ENCODE data around the gene POU6F2. TPM values are rescaled to one million over a fixed set of nuclear protein-coding genes. Genes with fewer than 3 reads are reported as not detected.
A peak's percentile ranks its signal among the peaks of the same experiment; 100 is the strongest.

The POU6F2 gene
- total RNA-seq, 4 donors from 2014 or later = 0.31 to 0.66 TPM; not detected in 2

DNA sequence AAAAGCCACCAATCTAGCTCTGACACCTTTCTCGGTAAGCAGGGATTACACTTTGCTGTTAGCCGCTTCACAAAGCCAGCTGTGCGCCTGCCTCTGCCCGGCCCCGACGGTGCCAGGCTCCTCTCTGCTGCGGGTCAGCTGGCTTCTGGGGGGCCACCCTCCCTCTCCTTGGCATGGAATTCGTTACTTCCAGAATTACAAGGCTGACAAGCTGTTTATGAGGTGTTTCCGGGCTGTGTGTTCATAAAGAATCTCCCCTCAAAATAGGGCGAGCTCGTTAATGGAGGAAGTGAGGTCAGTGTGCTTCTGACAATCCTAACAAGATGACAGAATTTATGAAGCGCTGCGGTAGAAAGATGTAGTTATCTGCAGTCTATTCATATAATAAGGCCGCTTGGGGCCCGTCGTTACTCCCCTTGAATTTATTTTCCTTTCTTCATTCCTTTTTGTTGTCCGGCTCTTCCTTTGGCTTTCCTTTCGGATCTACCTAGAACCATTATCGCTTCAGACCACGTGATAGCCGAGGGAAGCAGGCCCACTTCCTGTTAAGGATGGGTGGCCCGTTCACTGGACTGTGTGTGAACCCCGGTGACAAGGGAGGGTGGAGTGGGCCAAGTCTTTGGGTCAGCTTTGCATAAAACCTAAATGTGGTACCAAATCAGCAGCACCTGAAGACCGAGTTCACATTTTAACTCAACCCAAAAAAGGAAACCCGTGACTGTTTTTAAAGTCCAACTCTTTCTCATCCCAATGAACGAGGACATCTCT lies 315.5 kb downstream of the POU6F2 start:
- H3K27me3 ChIP-seq = peaks cover 9% of the 10 kb centered on the region
- no peaks in the 10 kb centered on the region for H3K9me3 ChIP-seq
- WGBS, 2 donors (ENCODE audit: low coverage in 1 of 2) = 69% methylated on average over 17 to 20 of the region's 26 CpGs
- no peaks in the 10 kb centered on the region for H3K4me1 ChIP-seq
- no peak overlapping the region for H3K4me3 ChIP-seq
- H3K27ac ChIP-seq = no peak overlapping the region
- no peak for TF ChIP-seq POLR2A (IDR thresholded peaks at IDR 0.05)
- TF ChIP-seq POLR2AphosphoS5 (IDR thresholded peaks at IDR 0.05) = no peak
- TF ChIP-seq EP300 (IDR thresholded peaks at IDR 0.05) = no peak
- TF ChIP-seq, protein P1, sequence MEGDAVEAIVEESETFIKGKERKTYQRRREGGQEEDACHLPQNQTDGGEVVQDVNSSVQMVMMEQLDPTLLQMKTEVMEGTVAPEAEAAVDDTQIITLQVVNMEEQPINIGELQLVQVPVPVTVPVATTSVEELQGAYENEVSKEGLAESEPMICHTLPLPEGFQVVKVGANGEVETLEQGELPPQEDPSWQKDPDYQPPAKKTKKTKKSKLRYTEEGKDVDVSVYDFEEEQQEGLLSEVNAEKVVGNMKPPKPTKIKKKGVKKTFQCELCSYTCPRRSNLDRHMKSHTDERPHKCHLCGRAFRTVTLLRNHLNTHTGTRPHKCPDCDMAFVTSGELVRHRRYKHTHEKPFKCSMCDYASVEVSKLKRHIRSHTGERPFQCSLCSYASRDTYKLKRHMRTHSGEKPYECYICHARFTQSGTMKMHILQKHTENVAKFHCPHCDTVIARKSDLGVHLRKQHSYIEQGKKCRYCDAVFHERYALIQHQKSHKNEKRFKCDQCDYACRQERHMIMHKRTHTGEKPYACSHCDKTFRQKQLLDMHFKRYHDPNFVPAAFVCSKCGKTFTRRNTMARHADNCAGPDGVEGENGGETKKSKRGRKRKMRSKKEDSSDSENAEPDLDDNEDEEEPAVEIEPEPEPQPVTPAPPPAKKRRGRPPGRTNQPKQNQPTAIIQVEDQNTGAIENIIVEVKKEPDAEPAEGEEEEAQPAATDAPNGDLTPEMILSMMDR (IDR thresholded peaks at IDR 0.05) = no peak
- H3K36me3 ChIP-seq = no peaks in the 10 kb centered on the region
- ATAC-seq = no peak

DNA sequence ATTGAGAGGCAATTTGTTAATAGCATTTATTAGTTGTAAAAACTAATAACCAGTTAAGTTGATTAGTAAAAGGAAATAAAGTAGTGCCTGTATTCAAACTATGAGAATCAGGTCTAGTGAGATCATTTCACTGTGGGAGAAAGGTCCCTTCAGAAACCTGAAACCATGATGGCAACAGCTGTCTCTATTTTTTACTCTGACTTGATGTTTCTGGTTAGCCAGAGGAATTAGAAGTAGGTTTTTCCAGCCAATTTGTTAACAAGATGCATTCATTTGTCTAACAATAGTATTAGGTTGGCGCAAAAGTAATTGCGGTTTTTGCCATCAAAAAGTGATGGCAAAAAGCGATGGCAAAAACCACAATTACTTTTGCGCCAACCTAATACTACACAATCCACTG lies 316.3 kb downstream of the POU6F2 start:
- Histone ChIP-seq H3K36me3 (no peaks in the 10 kb centered on the region), H3K9me3 (no peaks in the 10 kb centered on the region), H3K4me3 (no peak overlapping the region), H3K27me3 (peaks cover 6% of the 10 kb centered on the region), H3K4me1 (no peaks in the 10 kb centered on the region), H3K27ac (no peak overlapping the region)
- WGBS, 2 donors (ENCODE audit: low coverage in 1 of 2) = 96 to 100% methylated on average over 2 to 4 of the region's 4 CpGs
- no peak for ATAC-seq
- TF ChIP-seq POLR2A (IDR thresholded peaks at IDR 0.05) (no peak), EP300 (IDR thresholded peaks at IDR 0.05) (no peak), POLR2AphosphoS5 (IDR thresholded peaks at IDR 0.05) (no peak)
- TF ChIP-seq, protein P1 (IDR thresholded peaks at IDR 0.05) = no peak

DNA sequence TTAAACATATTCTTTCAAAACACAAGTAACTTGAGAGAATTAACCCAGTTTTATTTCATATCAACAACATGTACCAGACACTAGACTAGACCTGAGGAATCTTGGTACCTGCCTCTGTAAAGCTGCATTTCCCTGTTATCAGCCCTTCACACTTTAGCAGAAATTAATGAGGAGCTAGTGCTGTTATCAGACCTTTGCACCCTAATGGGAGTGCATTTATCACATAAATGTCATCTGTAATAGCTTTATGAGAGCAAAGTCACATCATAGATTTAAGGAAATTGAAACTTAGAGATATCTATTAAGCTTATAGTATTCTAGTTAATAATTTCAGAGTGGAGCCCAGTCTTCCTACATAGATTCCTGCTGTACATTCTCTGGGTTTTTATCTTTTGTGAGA lies 318.1 kb downstream of the POU6F2 start:
- H3K27me3 ChIP-seq = peaks cover 5% of the 10 kb centered on the region
- no peak overlapping the region for H3K27ac ChIP-seq
- H3K36me3 ChIP-seq = no peaks in the 10 kb centered on the region
- TF ChIP-seq POLR2A (IDR thresholded peaks at IDR 0.05) = no peak
- TF ChIP-seq, protein P1 (IDR thresholded peaks at IDR 0.05) = no peak
- no peaks in the 10 kb centered on the region for H3K4me1 ChIP-seq
- no peak overlapping the region for H3K4me3 ChIP-seq
- ATAC-seq = no peak
- no peaks in the 10 kb centered on the region for H3K9me3 ChIP-seq

DNA sequence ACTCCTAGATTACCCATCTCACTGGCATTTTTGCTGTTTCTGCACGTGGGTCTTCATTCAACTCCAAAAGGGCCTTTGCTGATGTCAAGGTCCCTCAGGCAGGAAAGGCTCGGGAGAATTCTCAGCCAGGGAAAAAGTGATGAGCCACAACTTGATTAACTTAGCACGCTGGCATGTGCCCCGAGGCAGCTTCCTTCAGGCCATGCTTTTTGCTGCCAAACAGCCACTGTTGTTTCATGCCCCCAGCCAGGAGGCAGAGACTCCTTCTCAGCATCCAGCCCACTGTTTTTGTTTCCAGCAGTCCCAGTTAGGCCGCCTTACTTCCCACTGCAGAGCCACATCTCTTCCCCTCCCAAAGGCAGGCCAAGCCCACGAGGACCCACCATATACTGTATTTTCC lies 322.0 kb downstream of the POU6F2 start:
- no peak overlapping the region for H3K27ac ChIP-seq
- 43 to 53% methylated on average over 4 to 6 of the region's 6 CpGs for WGBS, 2 donors (ENCODE audit: low coverage in 1 of 2)
- TF ChIP-seq EP300 (IDR thresholded peaks at IDR 0.05) = no peak
- no peak for TF ChIP-seq POLR2A (IDR thresholded peaks at IDR 0.05)
- TF ChIP-seq, protein P1 (IDR thresholded peaks at IDR 0.05) = no peak
- no peak for TF ChIP-seq POLR2AphosphoS5 (IDR thresholded peaks at IDR 0.05)
- H3K9me3 ChIP-seq = no peaks in the 10 kb centered on the region
- H3K4me1 ChIP-seq = no peaks in the 10 kb centered on the region
- H3K36me3 ChIP-seq = no peaks in the 10 kb centered on the region
- ATAC-seq = no peak
- H3K4me3 ChIP-seq = no peak overlapping the region
- H3K27me3 ChIP-seq = no peaks in the 10 kb centered on the region

DNA sequence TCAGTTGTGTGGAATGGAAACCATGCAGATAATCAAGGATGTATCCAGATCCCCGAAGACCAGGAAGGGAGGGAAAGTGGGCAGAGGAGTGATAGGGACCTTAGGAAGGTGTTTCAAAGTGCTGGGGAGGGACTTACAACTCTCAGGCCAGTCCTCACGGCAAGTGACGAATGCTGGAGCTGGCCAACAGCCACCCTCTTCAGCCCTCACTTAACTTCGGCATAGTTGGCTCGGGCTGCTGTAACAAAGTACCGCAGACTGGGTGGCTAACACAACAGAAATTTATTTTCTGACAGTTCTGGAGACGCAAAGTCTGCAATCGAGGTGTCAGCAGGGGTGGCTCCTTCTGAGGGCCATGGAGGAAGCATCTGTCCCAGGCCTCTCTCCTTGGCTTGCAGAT lies 322.6 kb downstream of the POU6F2 start:
- H3K4me3 ChIP-seq = no peak overlapping the region
- no peaks in the 10 kb centered on the region for H3K27me3 ChIP-seq
- H3K9me3 ChIP-seq = no peaks in the 10 kb centered on the region
- no peaks in the 10 kb centered on the region for H3K36me3 ChIP-seq
- no peak overlapping the region for H3K27ac ChIP-seq
- no peaks in the 10 kb centered on the region for H3K4me1 ChIP-seq
- WGBS, 2 donors (ENCODE audit: low coverage in 1 of 2) = 27 to 28% methylated on average over 4 to 8 of the region's 8 CpGs
- TF ChIP-seq, protein P1 (IDR thresholded peaks at IDR 0.05) = no peak
- TF ChIP-seq EP300 (IDR thresholded peaks at IDR 0.05) (no peak), POLR2A (IDR thresholded peaks at IDR 0.05) (no peak), POLR2AphosphoS5 (IDR thresholded peaks at IDR 0.05) (no peak)
- ATAC-seq = peak; percentile 36
